ENCODE data around the gene GRM8.

GRM8 gene

GRCh38 chr7:126411032-126411820, 841.5 kb downstream of the GRM8 start:
- DNase-seq = no peak

DNA sequence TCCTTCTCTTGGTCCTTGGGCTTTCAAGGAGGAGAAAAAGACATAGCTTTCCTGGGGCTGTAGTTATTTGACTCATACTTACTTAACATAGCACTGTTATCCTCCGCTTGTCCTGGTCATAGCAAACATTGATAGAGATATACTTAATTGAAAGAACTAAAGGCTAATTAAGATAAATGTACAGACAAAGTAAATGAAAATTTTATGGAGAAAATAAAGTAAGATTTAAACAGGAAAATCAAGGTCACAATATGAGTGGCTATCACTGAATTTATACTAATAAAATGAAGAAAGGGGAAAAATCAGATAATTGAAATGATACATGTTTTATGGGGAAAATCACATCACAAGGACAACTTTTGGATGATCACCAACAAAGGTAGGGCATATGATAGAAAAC, 849.7 kb downstream of the GRM8 start:
- DNase-seq = no peak

DNA sequence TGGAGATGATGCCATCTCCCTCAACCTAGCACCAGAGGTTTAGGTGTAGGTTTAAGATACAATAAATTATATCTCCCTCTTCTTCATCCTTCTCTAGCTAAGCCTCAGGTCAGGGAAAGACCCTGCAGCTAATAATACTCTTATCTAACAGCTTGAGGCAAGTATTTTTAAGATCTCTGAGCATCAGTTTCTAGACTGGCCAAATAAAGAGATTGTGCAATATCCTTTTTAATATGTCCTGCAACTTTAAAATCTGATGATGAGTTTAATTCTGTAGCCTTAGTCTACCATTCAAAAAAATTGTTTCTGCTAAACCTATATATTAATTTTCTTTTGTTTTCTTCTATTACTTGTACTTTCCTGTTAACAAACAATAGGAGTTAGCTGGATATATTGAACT, 850.8 kb downstream of the GRM8 start:
- no peak for DNase-seq

GRCh38 chr7:126398851-126399529, 853.8 kb downstream of the GRM8 start:
- no peak for DNase-seq

DNA sequence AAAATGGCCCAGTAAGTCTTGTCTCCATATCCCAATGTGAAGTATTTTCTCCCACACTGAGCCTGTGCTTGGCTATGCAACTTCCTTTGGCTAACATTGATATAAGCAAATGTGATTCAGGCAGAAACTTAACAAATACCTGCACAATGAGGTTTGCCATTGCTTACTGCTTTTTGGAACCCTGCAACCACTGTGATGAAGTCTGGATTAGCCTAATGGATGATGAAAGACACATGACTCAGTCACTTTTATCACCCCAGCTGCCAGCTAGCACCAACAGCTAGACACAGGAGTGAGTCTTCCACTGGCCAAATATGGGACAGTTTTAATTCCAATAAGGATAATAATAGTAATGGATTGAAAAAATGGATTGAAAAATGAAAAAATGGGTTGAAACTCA, 854.5 kb downstream of the GRM8 start:
- DNase-seq = no peak

DNA sequence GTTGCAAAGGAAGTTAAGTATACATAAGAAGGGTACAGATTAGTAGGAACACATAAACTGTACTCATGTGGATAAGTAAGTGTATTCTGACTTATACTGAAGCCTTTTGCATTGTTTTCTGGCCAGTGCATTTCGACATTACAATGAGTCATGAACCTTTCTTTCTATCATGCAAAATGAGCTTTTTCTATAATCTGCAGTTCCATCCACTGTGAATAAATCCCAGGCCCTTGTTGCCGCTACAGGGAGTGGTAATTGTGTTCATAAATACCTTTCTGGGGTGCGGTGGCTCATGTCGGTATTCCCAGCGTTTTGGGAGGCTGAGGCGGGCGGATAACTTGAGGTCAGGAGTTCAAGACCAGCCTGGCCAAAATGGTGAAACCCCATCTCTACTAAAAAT, 858.3 kb downstream of the GRM8 start:
- DNase-seq = no peak

All from NCI-H1092 treated with DMSO at 0.1 percent for 48 hours (cell line).